IPS DF 6.9 (cell line): ENCODE measurements around the gene CADPS.

Source experiments
- DNase-seq: peaks from one replicate; pipeline ENCODE4 v3.0.0-alpha.2; 2013; ENCODE audit warnings: low read depth, low spot score
- H3K27ac ChIP-seq: one replicate; pipeline ENCODE4 v1.5.1; 2013; ENCODE audit warnings: low read length, control low read depth
- H3K27me3 ChIP-seq: 2 replicates; pipeline ENCODE4 v1.6.1; 2013; ENCODE audit warnings: mild to moderate bottlenecking, low read length; ENCODE audit not compliant: control insufficient read depth, insufficient read depth
- H3K36me3 ChIP-seq: 2 replicates; pipeline ENCODE4 v1.6.1; 2013; ENCODE audit warnings: low read length; ENCODE audit not compliant: control insufficient read depth, insufficient read depth
- H3K4me1 ChIP-seq: 2 replicates; pipeline ENCODE4 v1.6.1; 2013; ENCODE audit warnings: low read length; ENCODE audit not compliant: control insufficient read depth, insufficient read depth
- H3K4me3 ChIP-seq: 2 replicates; pipeline ENCODE4 v1.5.1; 2013; ENCODE audit warnings: mild to moderate bottlenecking, low read length
- H3K9me3 ChIP-seq: 2 replicates; pipeline ENCODE4 v1.6.1; 2013; ENCODE audit warnings: low read length, inconsistent platforms; ENCODE audit not compliant: control insufficient read depth, insufficient read depth
- WGBS: extraction: QIAGEN DNeasy Blood & Tissue Kit; methylation state at CpG from one replicate; pipeline ENCODE4 v1.1.7; 2013; ENCODE audit warnings: mixed read lengths, missing lambda C conversion rate; ENCODE audit not compliant: insufficient read length, insufficient coverage; 5-methylcytosine and 5-hydroxymethylcytosine counted together

The CADPS gene

GRCh38 chr3:62622553-62623174 is 252.6 kb downstream of the CADPS start:
- Histone ChIP-seq H3K27ac (no peak overlapping the region), H3K9me3 (no peaks in the 10 kb centered on the region), H3K36me3 (no peaks in the 10 kb centered on the region), H3K4me1 (no peaks in the 10 kb centered on the region), H3K4me3 (no peak overlapping the region), H3K27me3 (no peaks in the 10 kb centered on the region)
- no CpG with 5 or more reads among the region's 5 CpGs for WGBS
- DNase-seq = peak; percentile 25

- Histone ChIP-seq H3K36me3 (no peaks in the 10 kb centered on the region), H3K27me3 (no peaks in the 10 kb centered on the region), H3K27ac (no peak overlapping the region), H3K9me3 (no peaks in the 10 kb centered on the region), H3K4me3 (no peak overlapping the region), H3K4me1 (no peaks in the 10 kb centered on the region)
- WGBS = no CpG with 5 or more reads among the region's 6 CpGs
- no peak for DNase-seq
Measured at GRCh38 chr3:62621925-62622324, 253.3 kb downstream of the CADPS start.

GRCh38 chr3:62621176-62621575 is 254.0 kb downstream of the CADPS start:
- Histone ChIP-seq H3K27ac (no peak overlapping the region), H3K4me3 (no peak overlapping the region), H3K36me3 (no peaks in the 10 kb centered on the region), H3K4me1 (no peaks in the 10 kb centered on the region), H3K27me3 (no peaks in the 10 kb centered on the region), H3K9me3 (no peaks in the 10 kb centered on the region)
- no CpG with 5 or more reads among the region's 3 CpGs for WGBS
- DNase-seq = no peak

GRCh38 chr3:62615258-62615849 is 259.9 kb downstream of the CADPS start:
- DNase-seq = no peak
- Histone ChIP-seq H3K4me3 (no peak overlapping the region), H3K4me1 (peaks cover 2% of the 10 kb centered on the region; the same call in 1 of the 2 replicates), H3K27me3 (no peaks in the 10 kb centered on the region), H3K27ac (no peak overlapping the region), H3K9me3 (no peaks in the 10 kb centered on the region), H3K36me3 (no peaks in the 10 kb centered on the region)
- WGBS = no CpG with 5 or more reads among the region's 5 CpGs

GRCh38 chr3:62614527-62614926 is 260.7 kb downstream of the CADPS start:
- no peak for DNase-seq
- Histone ChIP-seq H3K4me3 (no peak overlapping the region), H3K4me1 (peaks cover 2% of the 10 kb centered on the region; the same call in 1 of the 2 replicates), H3K9me3 (no peaks in the 10 kb centered on the region), H3K36me3 (no peaks in the 10 kb centered on the region), H3K27ac (no peak overlapping the region), H3K27me3 (no peaks in the 10 kb centered on the region)
- WGBS = no CpG with 5 or more reads among the region's 1 CpG

GRCh38 chr3:62611541-62612240 is 263.5 kb downstream of the CADPS start:
- Histone ChIP-seq H3K27ac (no peak overlapping the region), H3K9me3 (no peaks in the 10 kb centered on the region), H3K27me3 (no peaks in the 10 kb centered on the region), H3K4me3 (no peak overlapping the region), H3K4me1 (peaks cover 2% of the 10 kb centered on the region; the same call in 1 of the 2 replicates), H3K36me3 (no peaks in the 10 kb centered on the region)
- no peak for DNase-seq
- no CpG with 5 or more reads among the region's 3 CpGs for WGBS

GRCh38 chr3:62607287-62608029 is 267.8 kb downstream of the CADPS start:
- no CpG with 5 or more reads among the region's 10 CpGs for WGBS
- no peak overlapping the region for H3K4me3 ChIP-seq
- no peak overlapping the region for H3K27ac ChIP-seq
- no peaks in the 10 kb centered on the region for H3K4me1 ChIP-seq
- no peaks in the 10 kb centered on the region for H3K36me3 ChIP-seq
- H3K9me3 ChIP-seq = no peaks in the 10 kb centered on the region
- H3K27me3 ChIP-seq = no peaks in the 10 kb centered on the region
- DNase-seq = no peak

GRCh38 chr3:62605413-62606068 is 269.7 kb downstream of the CADPS start:
- WGBS = no CpG with 5 or more reads among the region's 3 CpGs
- no peaks in the 10 kb centered on the region for H3K4me1 ChIP-seq
- no peak for DNase-seq
- no peak overlapping the region for H3K27ac ChIP-seq
- no peaks in the 10 kb centered on the region; the same call in 1 of the 2 replicates for H3K27me3 ChIP-seq
- H3K36me3 ChIP-seq = no peaks in the 10 kb centered on the region
- H3K9me3 ChIP-seq = no peaks in the 10 kb centered on the region
- H3K4me3 ChIP-seq = no peak overlapping the region

GRCh38 chr3:62604751-62605351 is 270.4 kb downstream of the CADPS start:
- Histone ChIP-seq H3K9me3 (no peaks in the 10 kb centered on the region), H3K27me3 (no peaks in the 10 kb centered on the region; the same call in 1 of the 2 replicates), H3K27ac (no peak overlapping the region), H3K4me1 (no peaks in the 10 kb centered on the region), H3K4me3 (no peak overlapping the region), H3K36me3 (no peaks in the 10 kb centered on the region)
- no peak for DNase-seq
- WGBS = no CpG with 5 or more reads among the region's 1 CpG
